NCI-H460 (cell line): ENCODE data around the gene CLMN. TPM values are rescaled to one million over a fixed set of nuclear protein-coding genes. Genes with fewer than 3 reads are reported as not detected.

Experiments used
- DNase-seq: peaks from one replicate; pipeline ENCODE4 v3.0.0-alpha.2; 2016; ENCODE audit warnings: low read depth; ENCODE audit errors: extremely low read depth
- total RNA-seq: library from RNA; depleted of rRNA; stranded (reverse); fragments of >200 nt; shearing (Covaris generic); gene quantifications from 2 replicates; pipeline ENCODE4 v1.2.3, GENCODE V29; 2014

The CLMN gene
- total RNA-seq, 1 experiment from 2014 or later = 9.0 TPM

DNA sequence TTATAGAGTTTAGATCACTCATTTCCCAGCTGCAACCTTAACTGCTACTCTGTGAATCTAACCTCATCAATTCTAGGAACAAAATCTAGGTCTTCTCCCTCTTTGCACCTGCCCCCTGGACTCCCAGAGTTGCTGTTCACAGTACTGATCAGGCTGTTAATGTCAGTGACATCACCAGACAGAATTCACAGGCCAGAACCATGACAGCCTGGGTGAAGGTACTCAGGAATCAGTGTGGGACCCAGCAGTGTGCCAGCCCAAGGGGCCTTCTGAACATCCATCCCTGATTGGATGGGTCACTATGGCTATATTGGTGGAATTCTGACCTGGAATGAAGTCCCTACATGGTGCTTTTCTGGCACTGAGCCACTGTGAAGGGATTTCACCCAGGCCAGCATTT is 72.8 kb downstream of the CLMN start:
- DNase-seq = no peak

DNA sequence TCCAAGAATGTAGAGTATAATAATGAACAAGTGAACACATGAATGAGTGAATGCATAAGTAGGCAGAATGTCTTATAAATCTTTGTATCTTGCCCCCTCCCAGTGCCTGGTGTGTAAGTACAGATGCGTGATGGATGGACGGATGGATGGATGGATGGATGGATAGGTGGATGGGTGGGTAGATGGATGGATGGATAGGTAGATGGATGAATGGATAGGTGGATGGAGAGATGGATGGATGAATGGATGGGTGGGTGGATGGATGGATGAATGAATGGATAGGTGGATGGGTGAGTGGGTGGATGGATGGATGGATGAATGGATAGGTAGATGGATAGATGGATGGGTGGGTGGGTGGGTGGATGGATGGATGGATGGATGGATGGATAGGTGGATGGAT is 74.4 kb downstream of the CLMN start:
- no peak for DNase-seq

DNA sequence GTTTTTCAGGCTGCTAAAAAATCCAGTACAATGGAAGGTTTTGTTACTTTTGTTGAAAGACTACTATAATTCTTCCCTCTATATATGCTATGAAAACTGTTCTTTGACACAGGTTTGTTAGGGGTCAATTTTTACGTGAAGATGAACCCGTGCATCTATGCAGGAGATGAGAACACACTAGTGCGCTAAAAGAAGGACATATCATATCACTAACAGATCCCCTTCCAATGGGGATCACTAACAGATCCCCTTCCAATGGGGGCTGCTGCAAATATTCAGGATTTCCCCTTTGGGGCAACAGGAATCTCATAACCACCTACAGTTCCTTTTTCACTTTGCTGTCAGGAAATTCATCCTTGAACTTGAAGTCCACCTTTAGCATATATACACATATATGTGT is 75.1 kb downstream of the CLMN start:
- DNase-seq = no peak

DNA sequence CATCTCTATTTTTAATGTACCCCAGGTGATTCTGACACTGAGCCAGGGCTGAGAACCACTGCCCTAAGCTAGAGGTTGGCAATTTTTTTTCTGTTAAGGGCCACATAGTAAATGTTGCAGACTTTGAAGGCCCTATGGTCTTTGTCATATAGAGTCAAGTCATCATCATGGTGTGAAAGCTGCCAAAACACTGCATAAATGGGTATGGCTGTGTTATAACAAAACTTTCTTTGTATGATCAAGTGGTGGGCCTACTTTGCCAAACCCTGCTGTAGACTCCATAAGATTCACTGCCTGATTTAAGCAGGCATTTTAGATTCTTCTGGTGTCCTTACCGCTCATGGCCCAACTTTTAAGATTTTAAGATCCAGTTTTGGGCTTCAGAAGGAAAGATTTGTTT is 76.8 kb downstream of the CLMN start:
- DNase-seq = no peak

DNA sequence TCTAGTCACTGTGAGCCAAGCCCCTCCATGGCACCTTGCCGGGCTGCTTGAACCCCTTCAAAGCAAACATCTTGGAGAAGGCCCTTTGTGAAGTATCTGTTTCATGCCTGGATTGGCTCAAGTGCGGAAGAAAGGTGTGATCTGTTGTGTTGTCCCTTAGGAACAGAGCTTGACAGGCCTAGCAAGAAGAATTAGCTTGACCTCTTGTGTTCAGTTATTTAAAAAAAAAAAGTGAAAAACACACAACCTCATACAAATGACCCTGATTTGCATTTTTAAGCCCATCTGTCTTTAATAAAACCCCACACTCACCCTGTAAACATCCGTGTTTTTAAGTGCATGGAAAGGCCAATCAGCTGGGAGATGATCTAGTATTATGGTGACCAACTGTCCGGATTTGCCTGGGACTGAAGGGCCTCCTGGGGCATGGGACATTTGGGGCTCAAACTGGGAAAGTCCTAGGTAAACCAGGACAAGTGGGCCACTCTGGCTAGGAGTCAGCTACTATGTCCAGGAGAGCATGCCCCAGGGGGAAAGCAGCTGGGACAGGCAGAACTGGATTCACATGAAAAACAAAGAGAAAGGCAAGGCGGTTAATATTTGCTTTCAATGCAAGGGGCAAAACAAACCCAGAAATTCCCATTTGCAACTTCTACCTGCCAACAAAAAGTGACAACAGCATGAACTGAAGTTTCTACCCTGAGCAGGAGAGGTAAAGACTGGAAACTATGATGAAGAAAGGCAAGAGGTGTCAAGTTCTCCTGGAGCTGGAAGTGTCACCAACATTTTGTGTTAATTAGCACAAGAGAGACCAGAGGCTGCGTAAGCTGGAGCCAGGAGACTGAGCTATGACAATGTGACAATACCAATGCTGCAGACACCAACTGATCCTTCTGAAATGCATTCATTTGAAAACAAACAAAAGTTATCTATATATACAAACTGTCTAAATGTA is 78.6 kb downstream of the CLMN start:
- DNase-seq = no peak

DNA sequence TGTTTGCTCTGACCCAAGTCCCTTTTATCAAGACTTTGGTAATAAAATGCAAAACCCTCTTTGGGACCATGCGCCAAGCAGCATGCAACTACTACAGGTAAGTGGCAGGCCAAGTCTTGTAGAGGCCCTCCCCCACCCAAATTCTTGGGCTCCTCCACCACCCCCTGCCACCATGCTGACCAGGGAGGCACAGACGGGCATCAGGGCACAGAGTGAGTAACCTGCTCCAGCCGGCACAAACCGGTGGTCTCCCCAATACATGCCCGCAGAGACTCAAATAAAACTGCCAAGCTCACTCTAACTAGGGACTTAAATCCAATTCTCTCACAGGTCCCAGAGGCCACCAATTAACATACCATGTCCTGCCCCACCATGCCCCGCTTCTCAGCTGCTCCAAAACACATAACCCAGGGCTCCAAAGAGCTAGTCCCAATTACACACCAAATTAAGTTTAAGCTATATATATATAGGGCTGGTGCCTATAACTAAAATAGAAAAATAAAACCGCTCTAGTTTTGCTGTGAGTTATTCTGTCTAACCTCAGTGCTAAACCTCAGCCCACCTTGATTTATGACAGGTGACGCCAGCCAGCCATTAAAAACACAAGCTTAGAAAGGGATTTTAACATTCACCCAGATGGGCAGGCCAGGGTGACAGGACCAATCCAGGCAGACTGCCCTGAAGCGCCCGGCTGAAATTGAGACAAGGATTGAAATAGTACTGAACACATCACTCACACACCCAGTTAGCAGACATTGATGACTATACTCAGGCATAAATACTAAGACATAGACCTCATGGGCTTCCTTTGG is 81.0 kb downstream of the CLMN start:
- no peak for DNase-seq

DNA sequence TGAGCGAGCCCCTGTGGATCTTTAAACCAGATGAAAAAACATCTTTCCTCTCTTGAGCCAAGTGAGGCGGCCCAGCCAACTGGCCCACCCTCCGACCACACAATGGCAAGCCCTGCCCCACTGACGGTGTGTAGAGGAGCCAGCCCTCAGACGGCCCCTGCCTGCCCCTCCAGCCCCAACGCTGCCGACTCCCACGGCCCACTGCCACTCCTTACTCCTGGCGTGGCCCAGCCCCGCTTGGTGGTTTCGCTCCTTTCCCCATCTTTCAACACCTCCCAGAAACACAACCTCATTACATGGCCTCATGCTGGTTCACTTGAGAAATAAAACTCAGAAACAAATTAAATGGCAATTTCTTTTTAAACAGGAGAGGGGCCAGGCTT is 81.8 kb downstream of the CLMN start:
- no peak for DNase-seq

DNA sequence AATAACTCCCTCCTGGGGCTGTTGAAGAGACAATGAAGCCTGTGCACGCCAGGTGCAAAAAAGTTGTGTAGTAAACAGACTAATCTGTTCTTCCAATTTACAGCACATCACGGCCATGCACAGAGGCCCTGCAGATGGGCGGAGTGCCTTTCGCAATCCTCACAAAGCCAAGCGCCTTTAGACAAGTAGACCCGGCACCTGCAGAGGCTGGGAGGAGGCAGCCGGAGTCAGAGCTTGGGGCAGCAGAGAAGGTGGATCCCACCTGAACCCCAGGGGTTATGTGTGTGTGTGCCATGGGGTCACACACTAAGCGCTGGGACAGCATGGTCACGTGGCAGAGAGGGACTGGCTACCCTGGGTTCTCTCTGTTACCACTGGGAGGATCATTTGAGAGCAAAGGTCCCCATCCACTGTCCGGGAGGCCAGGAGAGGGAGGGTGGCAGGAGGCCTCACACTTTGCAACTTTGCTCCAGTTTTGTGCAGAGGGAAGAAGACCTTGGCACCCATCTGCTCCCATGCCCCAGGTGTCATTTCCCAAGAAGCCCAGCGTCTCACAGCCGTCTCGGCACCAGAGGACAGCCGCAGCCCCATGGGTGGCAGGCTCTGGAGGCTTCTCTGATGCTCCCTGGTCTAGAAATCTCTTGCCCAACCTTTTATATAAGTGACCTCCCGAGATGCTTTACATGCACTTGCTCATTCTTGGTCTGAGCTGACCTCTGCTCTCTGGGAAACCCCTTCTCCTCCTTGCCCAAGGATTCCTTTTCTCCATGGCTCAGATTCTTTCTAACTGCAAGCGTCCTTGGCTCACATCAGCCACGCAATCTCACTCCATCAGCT is 82.4 kb downstream of the CLMN start:
- no peak for DNase-seq

DNA sequence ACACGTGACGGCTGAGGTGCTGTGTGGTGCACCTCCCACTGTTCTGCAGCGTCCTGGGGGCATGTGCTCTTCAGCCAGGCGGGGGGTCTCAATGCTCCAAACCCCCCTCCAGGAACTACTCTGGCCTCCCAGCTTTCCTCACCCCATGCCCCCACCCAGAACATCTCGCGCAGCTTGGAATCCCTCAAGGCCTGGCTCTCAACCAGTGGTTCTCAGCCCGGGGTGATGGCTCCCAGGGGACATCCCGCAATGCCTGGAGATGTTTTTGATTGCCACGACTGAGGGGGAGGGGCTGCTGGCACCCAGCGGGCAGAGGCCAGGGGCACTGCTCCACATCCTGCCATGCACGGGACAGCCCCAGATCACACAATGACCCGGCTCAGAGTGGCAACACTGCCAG is 83.5 kb downstream of the CLMN start:
- DNase-seq = no peak

DNA sequence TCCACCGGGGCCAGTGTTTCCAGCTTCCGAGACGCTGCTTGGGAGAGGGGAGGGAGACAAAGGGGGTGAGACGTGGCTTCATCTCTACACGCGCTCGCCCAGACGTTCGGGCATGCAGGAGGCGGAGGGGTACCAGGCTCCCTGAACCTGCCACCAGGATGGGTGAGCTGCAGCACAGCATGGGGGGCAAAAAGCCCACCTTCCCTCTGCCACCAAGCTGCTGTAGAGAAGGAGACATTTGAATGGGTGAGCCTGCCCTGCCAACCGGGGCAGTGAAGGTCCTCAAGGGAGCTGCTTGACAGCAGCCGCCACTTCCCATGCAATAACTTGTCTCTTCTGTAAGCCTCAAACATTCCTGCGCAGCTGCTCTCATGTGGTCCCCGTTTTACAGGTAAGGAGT is 83.9 kb downstream of the CLMN start:
- no peak for DNase-seq

DNA sequence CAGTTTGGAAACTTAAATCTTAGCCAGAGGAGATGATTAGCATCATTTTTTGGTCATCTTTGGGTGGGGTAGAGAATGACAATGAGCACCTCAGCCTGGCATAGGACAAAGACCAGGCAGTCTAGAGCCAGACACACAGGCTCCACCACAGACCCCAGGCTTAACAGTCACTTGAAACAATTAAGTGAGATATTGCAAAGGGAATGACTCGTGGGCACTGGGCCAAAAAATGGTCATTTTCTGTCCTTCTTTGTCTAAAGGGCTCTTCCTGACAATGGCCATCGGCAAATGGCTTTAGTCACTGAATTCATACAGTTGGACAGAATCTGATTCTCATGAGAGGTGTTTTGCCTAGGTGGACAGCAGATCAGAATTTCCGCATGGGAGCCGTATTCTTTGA is 84.4 kb downstream of the CLMN start:
- DNase-seq = no peak

DNA sequence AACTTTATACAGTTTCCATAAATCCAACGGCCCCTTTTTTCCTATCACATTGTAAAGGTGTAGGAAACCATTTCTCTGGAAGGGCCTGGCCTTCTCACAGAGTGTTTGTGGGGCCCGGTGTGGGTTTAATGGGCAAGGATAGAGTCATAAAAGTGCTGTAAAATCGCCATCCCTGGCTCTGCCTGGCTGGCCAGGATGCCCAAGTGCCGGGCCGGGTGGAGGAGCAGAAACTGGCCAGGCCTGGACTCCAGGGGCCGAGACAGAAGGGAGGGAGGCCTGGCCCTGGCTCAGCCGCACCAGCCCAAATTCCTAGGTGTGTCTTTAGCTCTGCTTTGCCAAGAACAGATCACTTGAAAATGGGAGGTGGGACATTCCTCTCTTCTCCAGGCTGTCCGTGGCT is 85.3 kb downstream of the CLMN start:
- DNase-seq = no peak

DNA sequence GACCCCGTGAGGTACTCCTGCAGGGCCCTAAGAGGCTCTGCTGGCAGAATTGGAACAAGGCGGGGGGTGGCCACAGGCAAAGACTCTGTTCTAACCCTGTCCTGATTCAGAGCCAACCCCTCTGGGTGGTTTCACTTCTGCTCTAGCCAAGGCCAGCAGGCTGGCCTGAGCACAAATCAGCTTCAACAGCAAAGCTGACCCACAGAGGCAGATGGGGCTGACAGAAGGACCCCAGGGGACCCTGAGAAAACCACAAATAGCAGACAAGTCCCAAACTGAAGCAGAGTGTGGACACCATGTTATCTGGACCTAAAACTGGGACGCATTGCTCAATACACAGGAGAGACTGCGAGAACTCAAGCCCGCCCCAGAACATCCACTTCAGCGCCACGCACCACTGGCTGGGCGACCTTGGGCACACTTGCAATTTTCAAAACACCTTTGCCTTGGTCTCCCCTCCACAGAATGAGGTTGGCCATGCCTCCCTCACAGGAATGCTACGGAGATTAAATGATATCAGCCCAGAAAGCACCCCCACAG is 85.9 kb downstream of the CLMN start:
- no peak for DNase-seq

DNA sequence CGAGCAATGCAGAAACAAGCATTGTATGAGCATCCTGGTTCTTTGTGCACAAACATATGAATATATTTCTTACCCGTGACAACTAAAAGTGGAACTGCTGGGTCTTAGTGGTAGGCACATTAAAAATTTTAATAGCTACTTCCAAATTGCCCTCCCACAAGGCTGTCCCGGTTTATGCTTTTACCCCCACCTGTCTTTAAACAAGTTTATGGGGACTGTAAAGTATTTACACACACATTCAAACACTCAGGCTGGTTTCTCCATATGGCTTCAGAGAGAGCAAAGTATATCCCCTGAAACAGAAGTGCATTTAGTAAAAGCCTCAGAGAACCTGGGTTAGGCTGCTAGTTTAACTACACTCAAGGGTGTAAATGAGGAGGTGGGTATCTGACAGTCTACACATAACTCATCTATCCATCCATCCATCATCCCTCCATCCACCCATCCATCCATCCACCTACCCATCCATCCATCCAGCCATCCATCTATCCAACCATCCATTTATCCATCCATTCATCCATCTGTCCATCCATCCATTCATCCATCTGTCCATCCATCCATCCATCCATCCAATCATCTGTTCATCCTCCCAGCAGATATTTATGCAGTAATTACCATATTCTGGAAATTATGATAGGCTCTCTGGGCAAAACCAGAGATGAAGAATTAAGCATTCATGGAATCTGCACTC is 86.7 kb downstream of the CLMN start:
- no peak for DNase-seq

DNA sequence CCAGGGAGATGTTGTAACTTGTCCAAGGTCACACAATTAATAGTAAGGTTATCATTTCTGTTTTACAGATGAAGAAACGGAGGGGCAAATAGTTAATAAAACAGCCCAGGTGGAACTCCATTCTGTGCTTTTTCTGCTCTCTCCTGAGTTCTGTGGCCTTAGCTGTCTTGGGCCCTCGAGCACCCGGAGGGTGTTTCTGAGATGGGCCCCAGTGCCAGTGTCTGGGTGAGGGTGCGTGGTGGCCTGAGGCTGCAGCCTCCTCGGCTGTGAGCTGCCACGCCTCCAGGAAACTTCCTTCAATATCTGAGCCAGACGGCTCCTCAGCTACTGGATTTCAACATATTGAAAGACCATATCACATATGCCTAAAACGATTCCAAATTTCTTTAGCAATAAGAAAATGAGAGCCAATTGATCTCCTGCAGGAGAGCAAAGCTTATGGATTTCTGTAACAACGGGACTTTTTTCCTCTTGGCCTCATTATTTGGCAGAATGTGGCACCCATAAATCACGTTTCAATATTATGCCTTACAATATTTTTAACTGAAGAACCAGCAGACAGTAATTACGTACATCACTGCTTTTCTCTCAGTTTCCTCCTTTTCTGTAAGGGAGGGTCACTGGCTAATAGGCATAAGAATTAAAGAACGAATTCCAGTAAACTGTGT is 87.6 kb downstream of the CLMN start:
- DNase-seq = no peak

DNA sequence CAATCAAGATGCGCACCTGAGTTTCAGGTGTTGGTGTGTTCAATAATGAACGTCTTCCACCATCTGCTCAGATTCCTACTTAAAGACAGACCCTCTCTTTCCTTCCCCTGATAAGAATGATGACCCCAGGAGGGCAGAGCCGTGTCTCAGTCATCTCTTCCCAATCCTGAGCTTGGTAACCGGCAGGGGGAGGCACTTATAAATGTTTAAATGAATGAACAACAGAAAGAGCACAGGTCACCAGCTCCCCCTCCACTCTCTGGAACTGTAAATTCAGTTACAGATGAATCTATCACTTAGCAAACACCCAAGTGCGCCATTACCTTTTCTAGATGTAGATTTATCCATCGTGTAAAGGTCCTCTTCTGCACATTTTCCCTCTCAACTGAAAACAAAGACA is 90.0 kb downstream of the CLMN start:
- DNase-seq = no peak

DNA sequence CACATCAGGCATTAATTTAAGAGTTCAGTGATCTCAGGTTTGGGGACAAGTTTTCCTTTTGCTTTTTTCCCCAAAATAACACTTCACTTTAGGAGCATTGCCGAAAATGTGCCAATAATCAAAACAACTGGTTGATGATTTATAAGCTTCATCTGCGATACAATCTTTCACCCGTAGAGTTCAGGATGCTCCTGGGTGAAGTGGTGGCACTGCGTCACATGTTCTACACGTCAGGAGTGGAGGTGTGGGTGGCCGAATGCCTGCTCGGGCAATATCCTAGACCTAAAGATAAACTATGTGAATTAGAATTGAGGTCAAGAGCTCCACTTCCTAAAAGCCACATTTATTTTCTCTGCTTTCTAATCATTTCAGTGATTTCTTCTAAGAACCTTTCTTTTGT is 91.5 kb downstream of the CLMN start:
- DNase-seq = no peak

DNA sequence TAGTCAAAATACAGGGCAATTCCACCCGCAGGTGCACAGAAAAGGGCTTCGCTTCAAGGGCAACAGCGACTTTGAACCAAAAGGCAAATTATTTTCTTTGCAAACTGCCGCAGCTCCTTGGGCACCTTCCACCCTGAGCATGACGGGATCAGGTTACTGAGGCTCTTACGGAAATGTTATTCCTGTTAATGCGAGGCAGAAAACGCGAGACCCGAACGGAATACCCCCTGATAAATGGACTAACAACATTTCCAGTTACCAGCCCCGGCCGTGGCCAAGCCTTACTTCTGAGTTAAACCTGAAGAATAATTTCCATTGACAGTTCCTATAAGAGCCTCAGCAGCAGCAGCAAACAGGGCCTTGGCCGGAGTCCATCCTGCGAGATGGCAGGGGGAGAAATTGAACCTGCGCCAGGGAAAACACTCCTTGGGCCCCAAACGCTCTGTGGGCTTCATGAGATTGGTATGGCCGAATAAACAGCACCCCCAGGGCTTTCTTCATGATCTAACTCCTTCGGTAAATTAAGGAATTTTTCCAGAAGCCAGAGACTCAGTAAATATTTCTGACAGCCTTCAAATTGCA is 92.3 kb downstream of the CLMN start:
- no peak for DNase-seq

DNA sequence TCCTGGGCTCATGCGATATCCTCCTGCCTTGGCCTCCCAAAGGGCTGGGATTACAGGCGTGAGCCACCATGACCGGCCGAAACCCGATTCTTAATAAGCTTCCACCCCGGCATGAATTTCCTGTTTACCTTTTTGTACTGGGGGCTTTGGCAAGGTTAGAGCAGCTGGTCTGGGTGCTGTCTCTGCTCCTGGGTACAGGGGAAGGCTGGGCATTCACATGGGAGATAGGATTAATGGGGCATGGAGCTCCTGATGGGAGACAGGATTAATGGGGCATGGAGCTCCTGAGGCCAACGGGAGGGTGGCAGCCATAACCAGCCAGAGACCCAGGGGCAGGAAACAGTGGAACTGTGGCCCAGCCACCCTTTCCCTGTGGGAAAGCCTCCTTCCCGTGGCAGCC is 92.9 kb downstream of the CLMN start:
- DNase-seq = no peak
